Activated CD8-positive, alpha-beta memory T cell treated with anti-CD3 and anti-CD28 coated beads, Interleukin-2, amount 50 U/mL, for 24 hours (primary cell): ENCODE measurements around the gene RNFT2.
"Not testable (repeated sequence)": the region's sequence is repeated elsewhere in the genome, so short reads cannot be mapped to it uniquely, and the experiment has no call there.

Source experiments
- DNase-seq: peaks from one replicate; pipeline ENCODE4 v3.0.0-alpha.2; 2020; ENCODE audit errors: extremely low read depth

The RNFT2 gene

GRCh38 chr12:116710370-116711150 lies 27.6 kb upstream of the RNFT2 start:
- no peak for DNase-seq

GRCh38 chr12:116712458-116713303 lies 25.4 kb upstream of the RNFT2 start:
- DNase-seq, result no peak

- DNase-seq, result no peak
Measured at GRCh38 chr12:116713527-116713926, 24.6 kb upstream of the RNFT2 start.

GRCh38 chr12:116714175-116714574 lies 23.9 kb upstream of the RNFT2 start:
- no peak for DNase-seq

- DNase-seq, result no peak
Measured at GRCh38 chr12:116717466-116718437, 20.4 kb upstream of the RNFT2 start.

GRCh38 chr12:116718655-116719454 lies 19.3 kb upstream of the RNFT2 start:
- no peak for DNase-seq

- DNase-seq, result no peak
Measured at GRCh38 chr12:116719731-116720528, 18.2 kb upstream of the RNFT2 start.

- no peak for DNase-seq
Measured at GRCh38 chr12:116722245-116722644, 15.9 kb upstream of the RNFT2 start.

- no peak for DNase-seq
Measured at GRCh38 chr12:116726694-116727093, 11.4 kb upstream of the RNFT2 start.

- no peak for DNase-seq
Measured at GRCh38 chr12:116727261-116727660, 10.9 kb upstream of the RNFT2 start.

GRCh38 chr12:116727891-116728290 lies 10.2 kb upstream of the RNFT2 start:
- no peak for DNase-seq

- no peak for DNase-seq
Measured at GRCh38 chr12:116731801-116732200, 6.3 kb upstream of the RNFT2 start.

GRCh38 chr12:116734156-116734768 lies 3.9 kb upstream of the RNFT2 start:
- no peak for DNase-seq

- no peak for DNase-seq
Measured at GRCh38 chr12:116735084-116735483, 3.0 kb upstream of the RNFT2 start.

- no peak for DNase-seq
Measured at GRCh38 chr12:116735951-116736599, 2.0 kb upstream of the RNFT2 start.

GRCh38 chr12:116736962-116737773 lies 947 bp upstream of the RNFT2 start:
- DNase-seq, result no peak

- DNase-seq, result no peak
Measured at GRCh38 chr12:116739381-116739887, 1.3 kb downstream of the RNFT2 start.

GRCh38 chr12:116742787-116743186 lies 4.7 kb downstream of the RNFT2 start:
- not testable (repeated sequence) for DNase-seq
